Amniotic epithelial cell (primary cell): ENCODE results near the gene ARHGAP9.
A peak's percentile ranks its signal among the peaks of the same experiment; 100 is the strongest.
"Not testable (repeated sequence)": the region's sequence is repeated elsewhere in the genome, so short reads cannot be mapped to it uniquely, and the experiment has no call there.

Source experiments
- DNase-seq: peaks from one replicate; pipeline ENCODE4 v3.0.0-alpha.2; 2010; ENCODE audit warnings: low read depth

Gene ARHGAP9

DNA sequence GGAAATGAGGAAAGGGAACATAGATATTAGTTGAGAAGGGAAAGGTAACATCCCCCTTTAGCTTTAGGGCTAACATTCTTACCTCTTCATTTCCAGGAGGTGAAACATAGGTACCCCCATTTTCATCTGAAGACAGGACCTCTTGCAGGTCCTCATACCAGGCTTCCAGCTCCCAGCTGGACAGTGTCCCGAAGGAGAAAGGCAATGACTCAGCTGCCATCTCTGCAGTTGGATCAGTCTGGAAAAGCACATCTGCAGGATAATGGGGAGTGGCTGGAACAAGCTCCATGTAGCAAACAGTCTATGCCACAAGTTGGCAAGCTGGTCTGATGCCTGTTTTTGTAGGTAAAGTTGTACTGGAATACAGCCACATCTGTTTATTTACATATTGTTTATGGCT lies 37.5 kb upstream of the ARHGAP9 start:
- peak; percentile 42 for DNase-seq

- DNase-seq = no peak
Measured at GRCh38 chr12:57516617-57517153, 37.0 kb upstream of the ARHGAP9 start.

DNA sequence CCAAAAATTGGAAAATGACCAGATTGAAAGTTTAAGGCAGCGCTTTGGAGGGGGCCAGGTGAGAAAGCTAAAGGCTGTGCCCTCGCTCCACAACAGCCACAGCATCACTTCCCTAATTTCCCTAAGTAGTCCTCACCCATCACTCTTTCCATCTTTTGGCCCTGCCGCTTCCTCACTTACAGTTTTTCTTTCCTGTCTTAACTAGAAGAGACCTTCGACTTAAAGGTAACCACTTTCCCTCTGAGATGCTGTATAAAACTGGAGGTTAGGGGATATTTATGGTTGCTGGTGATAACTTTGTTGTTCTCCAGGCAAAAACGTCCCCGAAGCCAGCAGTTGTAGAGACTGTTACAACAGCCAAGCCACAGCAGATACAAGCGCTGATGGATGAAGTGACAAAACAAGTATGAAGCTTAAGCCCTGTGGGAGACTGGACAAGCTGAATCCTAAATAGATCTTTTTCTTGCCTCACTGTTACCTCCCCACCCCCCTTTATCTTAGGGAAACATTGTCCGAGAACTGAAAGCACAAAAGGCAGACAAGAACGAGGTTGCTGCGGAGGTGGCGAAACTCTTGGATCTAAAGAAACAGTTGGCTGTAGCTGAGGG lies 36.4 kb upstream of the ARHGAP9 start:
- DNase-seq = peak; percentile 39

GRCh38 chr12:57515408-57515933 lies 35.8 kb upstream of the ARHGAP9 start:
- no peak for DNase-seq

- no peak for DNase-seq
Measured at GRCh38 chr12:57514720-57515407, 35.2 kb upstream of the ARHGAP9 start.

DNA sequence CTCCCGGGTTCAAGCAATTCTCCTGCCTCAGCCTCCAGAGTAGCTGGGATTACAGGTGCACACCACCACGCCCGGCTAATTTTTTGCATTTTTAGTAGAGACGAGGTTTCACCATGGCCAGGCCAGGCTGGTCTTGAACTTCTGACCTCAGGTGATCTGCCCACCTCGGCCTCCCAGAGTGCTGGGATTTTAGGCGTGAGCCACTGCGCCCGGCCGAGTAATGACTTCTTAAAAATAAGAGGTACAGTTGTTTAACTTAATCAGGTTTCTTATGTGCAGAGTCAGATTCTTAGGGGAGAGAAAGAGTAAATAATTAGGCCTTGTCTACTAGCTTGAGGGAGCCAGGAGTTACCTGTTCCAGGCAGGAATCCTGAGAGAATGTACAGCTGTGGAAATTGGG lies 34.6 kb upstream of the ARHGAP9 start:
- DNase-seq = not testable (repeated sequence)

DNA sequence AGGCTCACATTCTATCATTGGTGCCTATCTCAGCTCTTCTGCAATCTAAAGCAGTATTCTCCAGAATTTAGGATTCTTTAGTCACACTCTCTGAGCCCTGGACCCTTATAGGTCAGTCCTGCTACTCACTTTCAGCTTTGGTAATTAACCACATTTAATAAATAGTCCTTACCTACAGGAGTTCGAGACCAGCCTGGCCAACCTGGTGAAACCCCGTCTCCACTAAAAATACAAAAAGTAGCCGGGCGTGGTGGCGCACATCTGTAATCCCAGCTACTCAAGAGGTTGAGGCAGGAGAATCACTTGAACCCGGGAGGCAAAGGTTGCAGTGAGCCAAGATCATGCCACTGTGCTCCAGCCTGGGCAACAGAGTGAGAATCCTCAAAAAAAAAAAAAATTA lies 34.0 kb upstream of the ARHGAP9 start:
- not testable (repeated sequence) for DNase-seq

DNA sequence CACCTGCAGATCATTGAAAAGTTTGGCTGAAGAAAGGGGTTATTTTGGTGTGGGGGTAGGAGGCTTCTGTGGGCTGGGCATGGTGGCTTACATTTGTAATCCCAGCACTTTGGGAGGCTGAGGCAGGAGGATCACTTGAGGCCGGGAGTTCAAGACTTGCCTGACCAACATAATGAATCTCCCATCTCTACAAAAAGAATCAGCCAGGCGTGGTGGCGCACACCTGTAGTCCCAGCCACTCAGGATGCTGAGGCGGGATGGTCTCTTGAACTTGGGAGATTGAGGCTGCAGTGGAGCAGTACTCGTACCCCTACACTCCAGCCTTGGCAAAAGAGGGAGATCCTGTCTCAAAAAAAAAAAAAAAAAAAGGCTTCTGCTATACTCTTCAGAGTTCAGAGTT lies 33.6 kb upstream of the ARHGAP9 start:
- DNase-seq = no peak

- no peak for DNase-seq
Measured at GRCh38 chr12:57512665-57513064, 33.0 kb upstream of the ARHGAP9 start.

- DNase-seq = no peak
Measured at GRCh38 chr12:57511588-57512325, 32.1 kb upstream of the ARHGAP9 start.

DNA sequence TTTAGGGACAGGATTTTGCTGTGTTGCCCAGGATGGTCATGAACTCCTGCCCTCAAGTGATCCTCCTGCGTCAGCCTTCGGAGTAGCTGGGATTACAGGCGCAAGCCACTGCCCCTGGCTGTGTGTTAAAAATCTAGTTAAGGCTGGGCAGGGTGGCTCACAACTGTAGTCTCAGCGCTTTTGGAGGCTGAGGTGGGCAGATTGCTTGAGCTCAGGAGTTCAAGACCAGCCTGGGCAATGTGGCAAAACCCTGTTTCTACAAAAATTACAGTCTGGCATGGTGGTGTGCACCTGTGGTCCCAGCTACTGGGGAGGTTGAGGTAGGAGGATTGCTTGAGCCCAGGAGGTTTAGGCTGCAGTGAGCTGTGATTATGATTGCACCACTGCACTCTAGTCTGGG lies 31.5 kb upstream of the ARHGAP9 start:
- no peak for DNase-seq

DNA sequence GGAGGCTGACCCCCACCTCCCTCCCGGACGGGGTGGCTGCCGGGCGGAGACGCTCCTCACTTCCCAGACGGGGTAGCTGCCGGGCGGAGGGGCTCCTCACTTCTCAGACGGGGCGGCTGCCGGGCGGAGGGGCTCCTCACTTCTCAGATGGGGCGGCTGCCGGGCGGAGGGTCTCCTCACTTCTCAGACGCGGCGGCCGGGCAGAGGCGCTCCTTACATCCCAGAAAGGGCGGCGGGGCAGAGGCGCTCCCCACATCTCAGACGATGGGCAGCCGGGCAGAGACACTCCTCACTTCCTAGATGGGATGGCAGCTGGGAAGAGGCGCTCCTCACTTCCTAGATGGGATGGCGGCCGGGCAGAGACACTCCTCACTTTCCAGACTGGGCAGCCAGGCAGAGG lies 28.1 kb upstream of the ARHGAP9 start:
- not testable (repeated sequence) for DNase-seq

DNA sequence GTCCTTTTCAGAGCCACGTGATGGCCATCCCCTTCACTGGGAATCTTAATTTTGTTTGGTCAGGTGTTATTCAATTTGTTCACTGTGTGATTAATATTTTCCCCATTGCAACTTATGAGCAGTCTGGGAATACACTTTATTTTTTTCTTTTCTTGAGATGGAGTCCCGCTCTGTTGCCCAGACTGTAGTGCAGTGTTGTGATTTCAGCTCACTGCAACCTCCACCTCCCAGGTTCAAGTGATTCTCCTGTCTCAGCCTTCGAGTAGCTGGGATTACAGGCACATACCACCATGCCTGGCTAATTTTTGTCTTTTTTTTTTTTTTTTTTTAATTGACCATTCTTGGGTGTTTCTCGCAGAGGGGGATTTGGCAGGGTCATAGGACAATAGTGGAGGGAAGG lies 26.9 kb upstream of the ARHGAP9 start:
- DNase-seq = not testable (repeated sequence)

GRCh38 chr12:57502311-57502969 lies 22.8 kb upstream of the ARHGAP9 start:
- not testable (repeated sequence) for DNase-seq

DNA sequence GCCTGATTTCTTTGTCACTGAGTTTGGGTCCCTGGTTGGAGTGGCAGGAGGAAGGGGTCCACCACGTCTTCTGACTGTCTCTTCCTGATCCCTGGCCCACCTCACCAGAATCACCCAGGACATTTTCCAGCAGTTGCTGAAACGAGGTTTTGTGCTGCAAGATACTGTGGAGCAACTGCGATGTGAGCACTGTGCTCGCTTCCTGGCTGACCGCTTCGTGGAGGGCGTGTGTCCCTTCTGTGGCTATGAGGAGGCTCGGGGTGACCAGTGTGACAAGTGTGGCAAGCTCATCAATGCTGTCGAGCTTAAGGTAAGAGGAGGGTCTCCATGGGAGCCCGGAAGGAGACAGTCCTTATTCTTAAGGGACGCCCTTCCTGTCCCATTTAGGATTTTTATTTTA lies 20.5 kb upstream of the ARHGAP9 start:
- no peak for DNase-seq

- no peak for DNase-seq
Measured at GRCh38 chr12:57498571-57498970, 18.9 kb upstream of the ARHGAP9 start.

- DNase-seq = no peak
Measured at GRCh38 chr12:57498132-57498502, 18.5 kb upstream of the ARHGAP9 start.

GRCh38 chr12:57497223-57498131 lies 17.8 kb upstream of the ARHGAP9 start:
- no peak for DNase-seq

- DNase-seq = no peak
Measured at GRCh38 chr12:57496822-57497221, 17.2 kb upstream of the ARHGAP9 start.

DNA sequence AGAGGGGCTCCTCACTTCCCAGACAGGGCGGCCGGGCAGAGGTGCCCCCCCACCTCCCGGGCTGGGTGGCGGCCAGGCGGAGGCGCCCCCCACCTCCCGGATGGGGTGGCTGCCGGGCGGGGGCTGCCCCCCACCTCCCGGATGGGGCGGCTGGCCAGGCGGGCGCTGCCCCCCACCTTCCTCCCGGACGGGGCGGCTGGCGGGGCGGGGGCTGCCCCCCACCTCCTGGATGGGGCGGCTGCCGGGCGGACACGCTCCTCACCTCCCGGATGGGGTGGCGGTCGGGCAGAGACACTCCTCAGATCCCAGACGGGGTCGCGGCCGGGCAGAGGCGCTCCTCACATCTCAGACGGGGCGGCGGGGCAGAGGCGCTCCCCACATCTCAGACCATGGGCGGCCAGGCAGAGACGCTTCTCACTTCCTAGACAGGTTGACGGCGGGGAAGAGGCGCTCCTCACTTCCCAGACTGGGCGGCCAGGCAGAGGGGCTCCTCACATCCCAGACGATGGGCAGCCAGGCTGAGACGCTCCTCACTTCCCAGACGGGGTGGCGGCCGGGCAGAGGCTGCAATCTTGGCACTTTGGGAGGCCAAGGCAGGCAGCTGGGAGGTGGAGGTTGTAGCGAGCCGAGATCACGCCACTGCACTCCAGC lies 15.5 kb upstream of the ARHGAP9 start:
- not testable (repeated sequence) for DNase-seq
